GM10248 (cell line): Measurements from ENCODE around the gene EHBP1.

Source experiments
- CTCF ChIA-PET: fragments of 300-600 bp; sonication (Branson Sonifier 250); formaldehyde crosslinking; extraction: SDS; loops from one replicate; lab custom pipeline; 2021; ENCODE audit warnings: antibody characterized with exemption; lab: Yijun Ruan, JAX
- POLR2A ChIA-PET: fragments of 350-650 bp; sonication (Branson Sonifier 250); formaldehyde crosslinking; extraction: SDS; loops from one replicate; lab custom pipeline; 2020; ENCODE audit warnings: antibody characterized with exemption; lab: Yijun Ruan, JAX
- DNase-seq: peaks from one replicate; pipeline ENCODE4 v3.0.0; 2012; ENCODE audit errors: extremely low spot score
- TF ChIP-seq, protein P1 (sequence below): IDR thresholded peaks from 2 replicates; pipeline ENCODE4 v1.5.1; 2012; ENCODE audit warnings: mild to moderate bottlenecking, low read depth; ENCODE audit errors: extremely low read depth, missing control alignments, control extremely low read depth

Gene EHBP1

DNA sequence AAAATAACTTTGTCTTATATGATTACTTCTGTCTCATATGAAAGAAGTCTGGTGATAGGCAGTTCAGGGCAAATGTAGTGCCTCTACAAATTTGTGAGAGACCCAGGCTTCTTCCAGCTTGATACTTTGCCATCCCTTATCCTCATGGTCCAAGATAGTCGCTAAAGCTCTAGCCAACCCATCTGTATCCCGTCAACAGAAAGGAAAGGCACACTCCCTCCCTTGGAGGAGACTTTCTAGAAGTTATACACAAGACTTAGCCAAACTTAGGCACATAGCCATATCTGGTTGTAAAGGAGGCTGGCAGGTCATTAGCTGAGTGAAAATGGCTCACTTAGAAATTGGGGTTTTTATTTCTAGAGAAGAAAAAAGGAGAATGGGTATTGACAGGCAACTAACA is 14.3 kb upstream of the EHBP1 start:
- TF ChIP-seq, protein P1, sequence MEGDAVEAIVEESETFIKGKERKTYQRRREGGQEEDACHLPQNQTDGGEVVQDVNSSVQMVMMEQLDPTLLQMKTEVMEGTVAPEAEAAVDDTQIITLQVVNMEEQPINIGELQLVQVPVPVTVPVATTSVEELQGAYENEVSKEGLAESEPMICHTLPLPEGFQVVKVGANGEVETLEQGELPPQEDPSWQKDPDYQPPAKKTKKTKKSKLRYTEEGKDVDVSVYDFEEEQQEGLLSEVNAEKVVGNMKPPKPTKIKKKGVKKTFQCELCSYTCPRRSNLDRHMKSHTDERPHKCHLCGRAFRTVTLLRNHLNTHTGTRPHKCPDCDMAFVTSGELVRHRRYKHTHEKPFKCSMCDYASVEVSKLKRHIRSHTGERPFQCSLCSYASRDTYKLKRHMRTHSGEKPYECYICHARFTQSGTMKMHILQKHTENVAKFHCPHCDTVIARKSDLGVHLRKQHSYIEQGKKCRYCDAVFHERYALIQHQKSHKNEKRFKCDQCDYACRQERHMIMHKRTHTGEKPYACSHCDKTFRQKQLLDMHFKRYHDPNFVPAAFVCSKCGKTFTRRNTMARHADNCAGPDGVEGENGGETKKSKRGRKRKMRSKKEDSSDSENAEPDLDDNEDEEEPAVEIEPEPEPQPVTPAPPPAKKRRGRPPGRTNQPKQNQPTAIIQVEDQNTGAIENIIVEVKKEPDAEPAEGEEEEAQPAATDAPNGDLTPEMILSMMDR = no peak
- ChIA-PET POLR2A (no interaction called here), CTCF (interaction anchor here (1.1 kb wide), 1 partner anchor 17 kb away, joined by 3 read pairs; no protein-coding TSS in a partner anchor)
- DNase-seq = no peak

DNA sequence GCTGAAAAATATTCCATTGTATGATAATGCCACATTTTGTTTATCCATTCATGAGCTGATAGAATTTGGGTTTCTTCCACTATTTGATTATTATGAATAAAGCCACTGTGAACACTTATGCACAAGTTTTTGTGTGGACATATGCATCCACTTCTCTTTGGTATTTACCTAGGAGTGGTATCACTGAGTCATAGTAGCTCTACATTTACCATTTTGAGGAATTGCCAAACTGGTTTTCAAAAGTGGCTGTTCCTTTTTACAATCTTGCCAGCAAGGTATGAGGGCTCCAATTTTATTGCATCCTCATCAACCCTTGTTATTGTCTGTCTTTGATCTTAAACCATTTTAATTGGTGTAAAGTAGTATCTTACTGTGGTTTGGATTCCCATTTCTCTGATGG is 13.3 kb upstream of the EHBP1 start:
- CTCF ChIA-PET = interaction anchor here (1.2 to 2.2 kb wide), 2 partner anchors 9 to 13 kb away, joined by 3 to 9 read pairs; partner anchors contain the start of gene EHBP1
- TF ChIP-seq, protein P1 = no peak
- POLR2A ChIA-PET = no interaction called here
- DNase-seq = no peak

DNA sequence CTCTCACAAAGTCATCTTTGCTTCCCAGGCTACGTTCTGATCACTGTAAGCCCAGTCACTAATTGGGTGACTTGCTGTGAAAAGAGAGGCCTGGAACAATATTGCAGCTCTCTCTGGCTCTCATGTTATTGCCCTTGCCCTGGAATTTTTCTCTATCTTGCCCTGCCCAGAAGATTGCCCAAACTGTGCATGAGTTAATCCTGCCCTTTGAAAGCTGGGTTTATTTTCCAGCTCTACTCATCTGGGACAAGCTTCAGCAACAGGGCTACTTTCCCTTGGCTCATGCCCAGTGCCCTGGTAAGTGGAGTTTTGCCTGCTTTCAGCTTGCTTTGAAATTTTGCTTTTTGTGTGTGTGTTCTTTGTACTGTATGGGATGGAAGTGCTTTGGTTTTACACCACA is 6.9 kb upstream of the EHBP1 start:
- ChIA-PET CTCF (interaction anchor here (0.8 to 1.9 kb wide), 3 partner anchors 12 to 77 kb away, joined by 3 to 5 read pairs (median 3); no protein-coding TSS in a partner anchor), POLR2A (no interaction called here)
- TF ChIP-seq, protein P1 = no peak
- DNase-seq = no peak

DNA sequence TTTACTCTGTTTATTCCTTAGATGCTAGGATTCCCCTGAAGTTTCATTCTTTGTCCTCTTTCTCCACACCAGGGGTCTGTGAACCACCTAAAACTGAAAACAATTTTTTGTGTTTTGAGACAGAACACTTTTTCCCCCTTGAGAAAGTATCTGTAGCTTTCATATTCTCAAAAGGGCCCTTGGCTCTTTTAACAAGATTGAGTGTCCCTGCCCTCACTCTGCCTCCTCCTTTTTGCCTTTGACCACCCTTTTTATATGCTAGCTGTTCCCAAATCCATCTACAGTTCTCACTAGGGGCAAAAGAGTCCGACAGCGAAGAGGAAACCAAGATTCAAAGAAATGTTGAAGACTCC is 883 bp upstream of the EHBP1 start:
- no peak for DNase-seq
- TF ChIP-seq, protein P1 = no peak
- ChIA-PET POLR2A (no interaction called here), CTCF (interaction anchor here (0.9 to 1.0 kb wide), 4 partner anchors 10 to 106 kb away, joined by 3 read pairs; no protein-coding TSS in a partner anchor)

DNA sequence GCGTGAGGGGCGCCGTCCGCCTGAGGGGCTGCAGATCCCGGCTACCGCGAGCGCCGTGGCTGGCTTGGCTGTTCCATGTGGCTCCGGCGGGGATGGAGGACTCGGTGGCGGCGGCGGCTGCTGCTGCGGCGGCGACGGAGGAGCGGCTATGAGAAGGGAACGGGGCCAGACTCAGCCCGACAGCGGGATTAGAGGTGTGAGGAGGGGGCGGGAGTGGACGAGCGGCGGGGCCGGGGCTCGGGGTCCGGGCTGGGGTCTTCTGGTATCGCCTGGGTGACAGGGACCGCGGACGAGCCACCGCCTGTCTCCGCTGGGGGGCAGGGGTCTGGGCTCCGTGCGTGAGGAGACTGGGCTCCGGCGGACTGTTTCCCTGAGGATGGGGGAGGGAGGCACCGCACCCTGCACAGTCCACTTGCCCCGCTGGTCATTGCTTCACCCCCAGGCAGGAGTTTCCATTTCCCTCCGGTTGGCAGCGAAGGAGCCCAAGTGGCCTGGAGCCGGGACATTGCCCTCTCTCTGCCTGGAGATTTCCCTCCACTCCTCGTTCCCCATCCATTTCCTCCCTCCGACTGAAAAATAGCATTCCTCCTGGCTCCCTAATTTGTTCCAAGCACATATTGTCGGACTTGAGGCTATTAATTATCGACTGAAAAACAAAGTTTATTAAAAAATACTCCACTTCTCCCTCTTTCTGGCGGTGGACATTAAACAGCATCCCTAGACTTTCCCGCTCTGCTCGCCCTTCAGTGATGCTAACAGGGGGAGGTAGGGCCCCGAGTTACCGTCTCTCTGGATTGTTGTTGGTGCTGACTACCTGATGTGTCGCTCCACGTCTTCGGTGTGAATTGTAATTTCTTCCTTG is 577 bp downstream of the EHBP1 start:
- no peak for DNase-seq
- ChIA-PET CTCF (no interaction called here), POLR2A (no interaction called here)
- TF ChIP-seq, protein P1 = peak; percentile 24

DNA sequence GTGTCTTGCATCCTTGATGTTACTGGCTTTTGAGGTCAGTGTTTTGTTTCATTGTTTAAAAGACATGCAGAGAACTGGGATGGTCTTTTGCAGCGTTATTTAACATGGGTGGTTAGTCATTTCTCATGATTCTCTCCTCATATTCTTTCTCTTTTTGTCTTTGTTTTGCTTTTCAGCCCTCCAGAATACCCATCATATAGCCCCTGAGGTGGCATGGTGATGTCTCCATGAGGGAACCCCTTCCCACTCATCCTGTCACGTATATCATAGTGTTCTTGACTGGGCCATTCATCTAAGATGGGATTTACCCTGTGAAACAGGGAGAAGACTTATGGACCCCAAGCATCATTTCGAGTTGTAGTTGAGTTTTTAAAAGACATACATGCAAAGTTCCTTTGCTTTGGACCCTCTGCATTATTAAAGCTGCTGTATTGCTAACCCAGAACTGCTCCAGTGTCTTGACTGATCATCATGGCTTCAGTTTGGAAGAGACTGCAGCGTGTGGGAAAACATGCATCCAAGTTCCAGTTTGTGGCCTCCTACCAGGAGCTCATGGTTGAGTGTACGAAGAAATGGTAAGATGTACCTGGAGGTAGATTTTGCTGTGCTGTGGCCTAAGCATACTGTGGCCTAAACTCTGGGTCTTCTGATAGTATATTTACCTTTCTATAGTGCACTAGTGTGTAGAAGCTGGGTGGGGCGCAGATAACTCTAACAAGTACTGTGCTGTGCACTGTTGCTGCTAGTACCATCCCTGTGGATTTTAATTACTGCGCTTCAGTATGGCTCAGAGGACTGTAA is 1.4 kb downstream of the EHBP1 start:
- TF ChIP-seq, protein P1 = no peak
- CTCF ChIA-PET = no interaction called here
- DNase-seq = no peak
- POLR2A ChIA-PET = no interaction called here
